Measurements from ENCODE around the gene ESM1. TPM values are rescaled to one million over a fixed set of nuclear protein-coding genes. Genes with fewer than 3 reads are reported as not detected.

The ESM1 gene
- total and polyA plus RNA-seq, 2 of the 8 experiments (the other 6 are each of a cell fraction or from before 2014, with no cell fraction given) = not detected

DNA sequence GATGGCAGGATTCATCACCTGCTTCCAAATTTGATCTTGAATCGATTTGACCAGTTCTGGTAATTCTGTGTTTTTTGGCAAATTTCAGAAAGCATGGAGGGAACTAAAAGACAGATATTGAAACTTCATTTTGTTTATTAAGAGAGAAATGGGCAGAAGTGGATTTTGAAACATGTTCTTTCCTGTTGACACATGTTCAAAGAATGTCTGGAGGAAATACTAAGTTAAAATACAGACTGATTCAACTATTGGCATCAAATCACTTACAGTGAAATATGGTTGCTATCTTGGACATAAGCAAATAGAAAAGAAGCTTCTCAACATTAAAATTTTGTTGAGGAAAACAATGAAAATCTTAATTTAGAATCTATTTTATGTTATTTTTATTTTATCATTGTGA is 19.3 kb upstream of the ESM1 start:
- Histone ChIP-seq H2BK15ac (ENCODE audit: low read length) (no peak overlapping the region), H2BK5ac (ENCODE audit: low read depth, low read length) (no peak overlapping the region), H3K18ac (ENCODE audit: extremely low read depth, low read length) (no peak overlapping the region), H3K56ac (replicated peaks; ENCODE audit: insufficient read length, low read depth, low read length) (no peak overlapping the region), H2AFZ (ENCODE audit: low read length) (no peak overlapping the region), H3K79me1 (ENCODE audit: low read depth, low read length) (no peaks in the 10 kb centered on the region), H3K36me3 (ENCODE audit: control insufficient read depth in 2 of 4, insufficient read depth in 4 of 4, low read length in 3 of 4) (no peaks in the 10 kb centered on the region), H3K9me3 (ENCODE audit: insufficient read depth in 2 of 2, low read depth in 1 of 2, low read length in 1 of 2) (no peaks in the 10 kb centered on the region), H3K4me1 (replicated peaks in 1 of 4; ENCODE audit: control insufficient read depth in 3 of 4, insufficient read depth in 4 of 4, low read length in 3 of 4) (no peaks in the 10 kb centered on the region), H3K27ac (ENCODE audit: low read depth, low read length) (no peak overlapping the region), H2BK120ac (replicated peaks; ENCODE audit: low read depth, low read length) (no peak overlapping the region), H2BK20ac (ENCODE audit: low read length) (no peak overlapping the region), H3K4ac (replicated peaks; ENCODE audit: insufficient read length, low read depth, low read length) (no peak overlapping the region), H3K14ac (ENCODE audit: insufficient read length) (no peak overlapping the region), H3K23ac (ENCODE audit: insufficient read length) (no peak overlapping the region), H4K20me1 (replicated peaks in 1 of 2; ENCODE audit: control insufficient read depth in 1 of 2, insufficient read depth in 2 of 2, low read length in 2 of 2) (no peaks in the 10 kb centered on the region), H4K8ac (ENCODE audit: extremely low read depth, insufficient read depth, low read length) (no peak overlapping the region), H3K9ac (replicated peaks in 1 of 4; ENCODE audit: extremely low read depth in 1 of 4, low read depth in 3 of 4, low read length in 3 of 4) (no peak overlapping the region), H4K91ac (replicated peaks; ENCODE audit: insufficient read length, low read length) (no peak overlapping the region), H3K27me3 (replicated peaks in 1 of 4; ENCODE audit: control insufficient read depth in 3 of 4, extremely low read depth in 1 of 4, insufficient read depth in 3 of 4, low read length in 3 of 4) (no peaks in the 10 kb centered on the region), H4K5ac (ENCODE audit: insufficient read length, low read depth, low read length) (no peak overlapping the region), H3K79me2 (ENCODE audit: control insufficient read depth in 1 of 2, insufficient read depth in 2 of 2, low read length in 2 of 2) (no peaks in the 10 kb centered on the region), H3K23me2 (ENCODE audit: low read depth, low read length) (no peaks in the 10 kb centered on the region), H2BK12ac (ENCODE audit: low read depth, low read length) (no peak overlapping the region), H3K4me2 (ENCODE audit: insufficient read depth in 1 of 2, low read depth in 2 of 2, low read length in 2 of 2) (no peak overlapping the region), H3K4me3 (ENCODE audit: extremely low read depth in 1 of 4, insufficient read depth in 2 of 4, low read depth in 3 of 4, low read length in 4 of 4) (no peak overlapping the region), H2AK5ac (ENCODE audit: low read depth, low read length) (no peak overlapping the region)
- POLR2A ChIA-PET (ENCODE audit: partially characterized antibody) = no interaction called here
- TF ChIP-seq POLR2A (IDR thresholded peaks at IDR 0.05; ENCODE audit: control extremely low read depth in 1 of 2, low read depth in 2 of 2, low read length in 2 of 2) (no peak), TCF12 (IDR thresholded peaks at IDR 0.05; ENCODE audit: low read depth, low read length) (no peak), USF2 (IDR thresholded peaks at IDR 0.05; ENCODE audit: low read length) (no peak), RBBP5 (IDR thresholded peaks at IDR 0.05; ENCODE audit: borderline replicate concordance, low read depth, low read length) (no peak), KDM4A (IDR thresholded peaks at IDR 0.05; ENCODE audit: low read depth, low read length, severe bottlenecking) (no peak), JUND (IDR thresholded peaks at IDR 0.05; ENCODE audit: low read length) (no peak), KDM1A (IDR thresholded peaks at IDR 0.05; ENCODE audit: borderline replicate concordance, low read length) (no peak), ATF2 (IDR thresholded peaks at IDR 0.05; ENCODE audit: low read length) (no peak)
- DNase-seq (ENCODE audit: low read depth in 1 of 2, low spot score in 2 of 2) (no peak), FAIRE-seq (no peak)
- 82% methylated on average over 1 of the region's 1 CpG; no CpG with 5 or more reads in 1 of the 2 experiments for WGBS, 2 experiments (ENCODE audit: extremely low coverage in 1 of 2, insufficient coverage in 1 of 2, insufficient read length in 1 of 2, insufficient replicate concordance in 2 of 2, low coverage in 1 of 2, low lambda C conversion rate in 2 of 2, missing lambda C conversion rate in 1 of 2)
- CTCF ChIA-PET (ENCODE audit: partially characterized antibody) = no interaction called here

Data from H1 (cell line).